ENCODE data around the gene CLDN15. TPM values are rescaled to one million over a fixed set of nuclear protein-coding genes. Genes with fewer than 3 reads are reported as not detected.

CLDN15 gene
- total and polyA plus RNA-seq, 2 donors (not counting 1 experiment from before 2014, with no cell fraction given): 31.1 to 42.1 TPM

DNA sequence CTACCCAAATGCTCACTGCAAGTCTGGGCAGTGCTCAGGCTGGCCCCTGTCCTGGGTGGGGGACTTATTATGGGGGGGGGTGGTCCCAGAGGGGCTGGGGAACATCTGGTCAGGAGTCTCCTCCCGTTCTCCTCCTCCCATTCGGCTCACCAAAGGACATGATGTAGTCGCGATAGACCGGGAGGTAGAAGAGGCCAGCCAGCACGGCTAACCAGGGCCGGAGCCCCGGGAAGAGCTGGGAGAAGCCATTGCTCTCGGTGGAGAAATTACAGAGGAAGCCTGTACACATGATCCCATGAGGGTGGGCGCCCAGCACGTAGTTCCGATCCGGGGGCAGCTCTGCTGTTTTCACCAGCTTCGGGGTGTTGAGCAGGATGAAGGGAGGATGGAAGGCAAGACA is 39.1 kb downstream of the CLDN15 start:
- H3K79me2 ChIP-seq (ENCODE audit: control insufficient read depth, insufficient read depth, low read length): no peaks in the 10 kb centered on the region
- peaks cover 15% of the 10 kb centered on the region for H3K4me1 Mint-ChIP-seq
- H3K9me3 ChIP-seq (ENCODE audit: control extremely low read depth in 1 of 3, control insufficient read depth in 2 of 3, insufficient read depth in 1 of 3, low read length in 2 of 3): peaks cover 0 to 19% (median 0%) of the 10 kb centered on the region in 3 donors
- H4K20me1 ChIP-seq (ENCODE audit: control insufficient read depth, insufficient read depth, low read length, poor library complexity, severe bottlenecking): no peaks in the 10 kb centered on the region
- H3K9ac ChIP-seq (ENCODE audit: low read length): no peak overlapping the region
- H3K4me1 ChIP-seq (ENCODE audit: control insufficient read depth in 2 of 2, insufficient read depth in 2 of 2, low read length in 2 of 2): peaks cover 14 to 23% of the 10 kb centered on the region in 2 donors
- ATAC-seq (ENCODE audit: low read depth) (no peak), DNase-seq (no peak)
- H3K27ac Mint-ChIP-seq: no peak overlapping the region
- H3K4me3 Mint-ChIP-seq: no peak overlapping the region
- no peak overlapping the region for H2AFZ ChIP-seq (ENCODE audit: insufficient read depth, low read depth, low read length, poor library complexity, severe bottlenecking)
- no peak overlapping the region for H3K27ac ChIP-seq (ENCODE audit: low read length in 2 of 2)
- H3K9me3 Mint-ChIP-seq (ENCODE audit: insufficient read depth): no peaks in the 10 kb centered on the region
- 75% methylated on average over 14 of the region's 14 CpGs for WGBS (ENCODE audit: insufficient coverage)
- H3K4me3 ChIP-seq (ENCODE audit: control extremely low read depth in 1 of 5, extremely low read depth in 1 of 5, insufficient read depth in 1 of 5, low read depth in 2 of 5, low read length in 4 of 5): no peak overlapping the region
- ChIA-PET CTCF (interaction anchor here (0.8 to 1.0 kb wide), 2 partner anchors 51 to 58 kb away, joined by 3 read pairs; no protein-coding TSS in a partner anchor), POLR2A (no interaction called here)
- TF ChIP-seq EZH2 (IDR thresholded peaks at IDR 0.05; ENCODE audit: borderline replicate concordance, insufficient read depth, low read depth, low read length, poor library complexity, severe bottlenecking): no peak
- TF ChIP-seq, protein P1, sequence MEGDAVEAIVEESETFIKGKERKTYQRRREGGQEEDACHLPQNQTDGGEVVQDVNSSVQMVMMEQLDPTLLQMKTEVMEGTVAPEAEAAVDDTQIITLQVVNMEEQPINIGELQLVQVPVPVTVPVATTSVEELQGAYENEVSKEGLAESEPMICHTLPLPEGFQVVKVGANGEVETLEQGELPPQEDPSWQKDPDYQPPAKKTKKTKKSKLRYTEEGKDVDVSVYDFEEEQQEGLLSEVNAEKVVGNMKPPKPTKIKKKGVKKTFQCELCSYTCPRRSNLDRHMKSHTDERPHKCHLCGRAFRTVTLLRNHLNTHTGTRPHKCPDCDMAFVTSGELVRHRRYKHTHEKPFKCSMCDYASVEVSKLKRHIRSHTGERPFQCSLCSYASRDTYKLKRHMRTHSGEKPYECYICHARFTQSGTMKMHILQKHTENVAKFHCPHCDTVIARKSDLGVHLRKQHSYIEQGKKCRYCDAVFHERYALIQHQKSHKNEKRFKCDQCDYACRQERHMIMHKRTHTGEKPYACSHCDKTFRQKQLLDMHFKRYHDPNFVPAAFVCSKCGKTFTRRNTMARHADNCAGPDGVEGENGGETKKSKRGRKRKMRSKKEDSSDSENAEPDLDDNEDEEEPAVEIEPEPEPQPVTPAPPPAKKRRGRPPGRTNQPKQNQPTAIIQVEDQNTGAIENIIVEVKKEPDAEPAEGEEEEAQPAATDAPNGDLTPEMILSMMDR (IDR thresholded peaks at IDR 0.05): no peak
- H3K36me3 ChIP-seq (replicated peaks in 1 of 2; ENCODE audit: control extremely low read depth in 1 of 2, control insufficient read depth in 1 of 2, extremely low read depth in 1 of 2, insufficient read depth in 2 of 2, low read length in 1 of 2): no peaks in the 10 kb centered on the region
- no peak overlapping the region for H3K4me2 ChIP-seq (replicated peaks; ENCODE audit: low read depth, low read length, poor library complexity, severe bottlenecking)
- intact Hi-C loops (cut with micrococcal nuclease): no loop called here
- peaks cover 0 to 42% (median 18%) of the 10 kb centered on the region in 4 experiments for H3K27me3 ChIP-seq (replicated peaks in 1 of 4; ENCODE audit: control extremely low read depth in 1 of 4, control insufficient read depth in 3 of 4, insufficient read depth in 4 of 4, low read length in 3 of 4)
- H3K27me3 Mint-ChIP-seq: peaks cover 20% of the 10 kb centered on the region

DNA sequence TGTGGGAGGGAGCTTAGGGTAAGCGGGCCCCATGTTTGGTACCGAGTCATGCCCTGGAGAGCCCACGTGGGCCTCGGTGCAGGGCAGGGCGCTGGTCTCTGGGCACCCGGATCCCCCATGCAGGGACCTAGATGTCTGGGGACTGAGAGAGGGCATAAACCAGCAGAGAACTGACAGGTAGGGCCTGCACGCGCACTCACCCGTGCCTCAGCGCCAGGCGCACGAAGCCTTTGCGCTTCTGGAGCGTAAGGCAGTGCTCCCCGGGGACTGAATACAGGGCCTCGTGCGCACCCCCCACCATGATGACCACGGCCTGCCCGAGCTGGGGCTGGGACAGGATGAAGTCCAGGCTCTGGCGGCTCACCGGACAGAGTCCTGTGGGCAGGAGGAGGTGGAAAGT is 39.6 kb downstream of the CLDN15 start:
- Histone ChIP-seq H3K9me3 (ENCODE audit: control extremely low read depth in 1 of 3, control insufficient read depth in 2 of 3, insufficient read depth in 1 of 3, low read length in 2 of 3) (peaks cover 0 to 24% (median 0%) of the 10 kb centered on the region in 3 donors), H3K27me3 (replicated peaks in 1 of 4; ENCODE audit: control extremely low read depth in 1 of 4, control insufficient read depth in 3 of 4, insufficient read depth in 4 of 4, low read length in 3 of 4) (peaks cover 0 to 42% (median 18%) of the 10 kb centered on the region in 4 experiments), H3K9ac (ENCODE audit: low read length) (no peak overlapping the region), H3K36me3 (replicated peaks in 1 of 2; ENCODE audit: control extremely low read depth in 1 of 2, control insufficient read depth in 1 of 2, extremely low read depth in 1 of 2, insufficient read depth in 2 of 2, low read length in 1 of 2) (no peaks in the 10 kb centered on the region), H3K79me2 (ENCODE audit: control insufficient read depth, insufficient read depth, low read length) (no peaks in the 10 kb centered on the region), H4K20me1 (ENCODE audit: control insufficient read depth, insufficient read depth, low read length, poor library complexity, severe bottlenecking) (no peaks in the 10 kb centered on the region), H2AFZ (ENCODE audit: insufficient read depth, low read depth, low read length, poor library complexity, severe bottlenecking) (no peak overlapping the region), H3K4me3 (ENCODE audit: control extremely low read depth in 1 of 5, extremely low read depth in 1 of 5, insufficient read depth in 1 of 5, low read depth in 2 of 5, low read length in 4 of 5) (no peak overlapping the region), H3K4me1 (ENCODE audit: control insufficient read depth in 2 of 2, insufficient read depth in 2 of 2, low read length in 2 of 2) (peaks cover 12 to 19% of the 10 kb centered on the region in 2 donors), H3K4me2 (replicated peaks; ENCODE audit: low read depth, low read length, poor library complexity, severe bottlenecking) (no peak overlapping the region), H3K27ac (ENCODE audit: low read length in 2 of 2) (no peak overlapping the region)
- ATAC-seq (ENCODE audit: low read depth) (no peak), DNase-seq (no peak)
- ChIA-PET CTCF (interaction anchor here (1.0 kb wide), 1 partner anchor 57 kb away, joined by 3 read pairs; no protein-coding TSS in a partner anchor), POLR2A (no interaction called here)
- peaks cover 11% of the 10 kb centered on the region for H3K4me1 Mint-ChIP-seq
- 81% methylated on average over 19 of the region's 21 CpGs for WGBS (ENCODE audit: insufficient coverage)
- TF ChIP-seq, protein P1 (IDR thresholded peaks at IDR 0.05): no peak
- no peak for TF ChIP-seq EZH2 (IDR thresholded peaks at IDR 0.05; ENCODE audit: borderline replicate concordance, insufficient read depth, low read depth, low read length, poor library complexity, severe bottlenecking)
- H3K27ac Mint-ChIP-seq: no peak overlapping the region
- intact Hi-C loops (cut with micrococcal nuclease): no loop called here
- no peaks in the 10 kb centered on the region for H3K9me3 Mint-ChIP-seq (ENCODE audit: insufficient read depth)
- no peak overlapping the region for H3K4me3 Mint-ChIP-seq
- peaks cover 18% of the 10 kb centered on the region for H3K27me3 Mint-ChIP-seq

Data from B cell (primary cell).